A549 (cell line): ENCODE results near the gene MAPK13.

Source experiments
- EHMT2 ChIP-seq: fragments of 200-600 bp; sonication (generic); IDR thresholded peaks from 2 replicates; pipeline ENCODE4 v1.6.1; 2016; ENCODE audit warnings: antibody characterized with exemption, low read depth, mild to moderate bottlenecking, moderate library complexity
- JUN ChIP-seq, 2 experiments: fragments of >200 bp; sonication (Bioruptor Twin); formaldehyde crosslinking; IDR thresholded peaks; 2 replicates in 1 of 2; 3 replicates in 1 of 2; pipeline ENCODE4 v1.6.1; 2016 to 2017
- JUNB ChIP-seq: fragments of >200 bp; sonication (Bioruptor Twin); formaldehyde crosslinking; IDR thresholded peaks from 2 replicates; pipeline ENCODE4 v1.6.1; 2016
- POLR2A ChIP-seq: IDR thresholded peaks from 2 replicates; pipeline ENCODE4 v1.6.1; 2012; ENCODE audit warnings: mild to moderate bottlenecking, low read length
- RAD21 ChIP-seq, 2 experiments: fragments of >200 bp in 1 of 2; sonication (Bioruptor Twin) in 1 of 2; formaldehyde crosslinking in 1 of 2; IDR thresholded peaks in 1 of 2; conservative IDR thresholded peaks in 1 of 2; 2 replicates in 1 of 2; 3 replicates in 1 of 2; pipeline ENCODE4 v1.6.1; 2012 to 2018; ENCODE audit warnings: inconsistent platforms in 1 of 2
- RFX5 ChIP-seq: fragments of 450-650 bp; IDR thresholded peaks from 2 replicates; pipeline ENCODE4 v1.7.1; 2014; ENCODE audit warnings: antibody characterized with exemption, mild to moderate bottlenecking, moderate library complexity
- RNF2 ChIP-seq: fragments of 200-600 bp; sonication (generic); IDR thresholded peaks from 2 replicates; pipeline ENCODE4 v1.6.1; 2016; ENCODE audit warnings: low read depth, mild to moderate bottlenecking, antibody characterized with exemption, moderate library complexity, borderline replicate concordance
- TF ChIP-seq, protein P1 (sequence below): fragments of >200 bp; sonication (Bioruptor Twin); formaldehyde crosslinking; IDR thresholded peaks from 3 replicates; pipeline ENCODE4 v1.5.1; 2016
- TF ChIP-seq, protein P2 (sequence below): IDR thresholded peaks from 2 replicates; pipeline ENCODE4 v1.6.1; 2012

GRCh38 chr6:36126121-36126520 is 4.2 kb upstream of the MAPK13 start:
- TF ChIP-seq RFX5, result no peak
- TF ChIP-seq RNF2, result no peak
- TF ChIP-seq, protein P1, sequence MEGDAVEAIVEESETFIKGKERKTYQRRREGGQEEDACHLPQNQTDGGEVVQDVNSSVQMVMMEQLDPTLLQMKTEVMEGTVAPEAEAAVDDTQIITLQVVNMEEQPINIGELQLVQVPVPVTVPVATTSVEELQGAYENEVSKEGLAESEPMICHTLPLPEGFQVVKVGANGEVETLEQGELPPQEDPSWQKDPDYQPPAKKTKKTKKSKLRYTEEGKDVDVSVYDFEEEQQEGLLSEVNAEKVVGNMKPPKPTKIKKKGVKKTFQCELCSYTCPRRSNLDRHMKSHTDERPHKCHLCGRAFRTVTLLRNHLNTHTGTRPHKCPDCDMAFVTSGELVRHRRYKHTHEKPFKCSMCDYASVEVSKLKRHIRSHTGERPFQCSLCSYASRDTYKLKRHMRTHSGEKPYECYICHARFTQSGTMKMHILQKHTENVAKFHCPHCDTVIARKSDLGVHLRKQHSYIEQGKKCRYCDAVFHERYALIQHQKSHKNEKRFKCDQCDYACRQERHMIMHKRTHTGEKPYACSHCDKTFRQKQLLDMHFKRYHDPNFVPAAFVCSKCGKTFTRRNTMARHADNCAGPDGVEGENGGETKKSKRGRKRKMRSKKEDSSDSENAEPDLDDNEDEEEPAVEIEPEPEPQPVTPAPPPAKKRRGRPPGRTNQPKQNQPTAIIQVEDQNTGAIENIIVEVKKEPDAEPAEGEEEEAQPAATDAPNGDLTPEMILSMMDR, result no peak
- no peak for TF ChIP-seq POLR2A
- no peak for TF ChIP-seq JUNB
- TF ChIP-seq RAD21 (conservative IDR thresholded peaks at IDR 0.05 in 1 of 2, IDR thresholded peaks at IDR 0.05 in 1 of 2), result no peak
- no peak for TF ChIP-seq JUN (IDR thresholded peaks at IDR 0.05)
- TF ChIP-seq, protein P2, sequence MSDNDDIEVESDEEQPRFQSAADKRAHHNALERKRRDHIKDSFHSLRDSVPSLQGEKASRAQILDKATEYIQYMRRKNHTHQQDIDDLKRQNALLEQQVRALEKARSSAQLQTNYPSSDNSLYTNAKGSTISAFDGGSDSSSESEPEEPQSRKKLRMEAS, result no peak
- TF ChIP-seq EHMT2, result no peak
